ENCODE results near the gene GFY.
"Not testable (repeated sequence)": the region's sequence is repeated elsewhere in the genome, so short reads cannot be mapped to it uniquely, and the experiment has no call there.

The GFY gene

DNA sequence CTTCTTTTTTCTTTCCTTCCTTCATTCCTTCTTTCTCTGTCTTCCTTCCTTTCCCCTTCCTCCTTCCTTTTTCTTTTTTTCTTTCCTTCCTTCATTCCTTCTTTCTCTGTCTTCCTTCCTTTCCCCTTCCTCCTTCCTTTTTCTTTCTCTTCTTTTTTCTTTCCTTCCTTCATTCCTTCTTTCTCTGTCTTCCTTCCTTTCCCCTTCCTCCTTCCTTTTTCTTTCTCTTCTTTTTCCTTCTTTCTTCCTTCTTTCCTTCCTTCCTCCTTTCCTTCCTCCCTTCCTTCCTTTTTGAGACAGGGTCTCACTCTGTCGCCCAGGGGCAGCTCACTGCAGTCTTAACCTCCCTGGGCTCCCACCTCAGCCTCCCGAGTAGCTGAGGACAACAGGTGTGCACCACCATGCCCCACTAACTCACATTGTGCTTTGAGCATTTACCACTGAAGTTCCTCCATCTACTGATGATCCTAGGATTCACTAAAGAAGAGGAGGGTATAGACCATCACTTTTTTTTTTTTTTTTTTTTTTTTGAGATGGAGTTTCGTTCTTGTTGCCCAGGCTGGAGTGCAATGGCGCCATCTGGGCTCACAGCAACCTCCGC, 19.0 kb downstream of the GFY start:
- DNase-seq (ENCODE audit: low read depth), result not testable (repeated sequence)

DNA sequence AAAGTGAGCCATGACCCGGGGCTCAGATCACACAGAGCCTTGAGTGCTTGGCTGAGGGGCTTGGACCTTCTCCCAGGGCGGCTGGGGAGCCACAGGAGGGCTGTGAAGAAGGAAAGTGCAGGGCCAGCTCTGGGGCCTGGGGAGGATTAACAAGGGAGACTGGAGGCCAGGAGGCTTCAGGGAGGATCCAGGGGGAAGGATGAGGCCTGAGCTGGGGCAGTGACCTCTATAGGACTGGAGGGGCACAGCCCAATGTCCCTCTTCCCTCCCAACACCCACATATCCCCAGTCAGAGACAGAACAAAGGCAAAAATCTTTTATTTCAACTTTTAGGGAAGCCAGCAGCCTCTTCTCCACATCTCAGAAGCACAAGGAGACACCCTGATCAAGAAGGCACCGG, 20.8 kb downstream of the GFY start:
- DNase-seq (ENCODE audit: low read depth), result no peak

DNA sequence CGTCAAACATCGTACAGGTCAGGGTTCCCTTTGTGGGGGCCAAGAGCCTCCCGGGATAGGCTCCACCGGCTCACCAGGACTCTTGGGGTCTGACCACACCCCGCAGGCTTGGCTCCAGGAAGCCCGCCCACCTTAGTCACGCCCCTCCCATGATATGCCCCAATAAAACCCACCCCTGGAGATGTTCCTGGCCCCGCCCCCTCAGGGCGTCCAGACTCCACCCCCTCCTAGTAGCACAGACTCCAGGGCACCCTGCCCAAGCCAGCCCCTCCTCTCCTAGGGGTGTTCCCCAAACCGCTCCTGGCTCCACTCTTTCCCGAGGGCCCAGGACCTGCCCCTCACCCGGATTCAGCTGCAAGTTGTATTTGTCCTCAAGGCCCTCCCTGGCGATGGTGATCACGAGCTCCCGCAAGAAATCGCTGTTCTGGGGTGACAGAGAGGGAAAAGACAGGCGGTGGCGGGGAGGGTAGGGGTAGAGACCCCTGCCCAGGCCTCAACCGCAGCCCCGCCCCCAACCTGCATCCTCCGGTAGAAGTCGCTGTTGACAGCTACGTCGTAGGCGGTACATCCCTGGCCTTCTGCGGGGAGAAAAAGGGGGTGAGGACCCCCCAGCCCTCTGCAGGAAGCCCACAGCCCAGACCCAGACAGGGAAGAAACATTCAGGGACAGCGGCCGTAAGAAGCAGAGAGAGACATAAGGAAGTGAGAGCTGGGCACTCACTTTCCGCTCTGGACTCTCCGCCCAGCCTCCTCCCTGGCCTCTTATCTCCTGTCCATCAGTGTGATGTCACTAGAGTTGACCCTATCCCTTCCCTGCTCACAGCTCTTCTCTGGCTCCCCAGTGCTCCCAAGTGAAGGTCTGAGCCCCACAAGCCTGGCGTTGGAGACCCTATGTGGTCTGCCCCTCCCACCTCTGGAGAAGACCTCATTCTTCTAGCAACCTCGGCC, 22.6 kb downstream of the GFY start:
- DNase-seq (ENCODE audit: low read depth), result no peak

DNA sequence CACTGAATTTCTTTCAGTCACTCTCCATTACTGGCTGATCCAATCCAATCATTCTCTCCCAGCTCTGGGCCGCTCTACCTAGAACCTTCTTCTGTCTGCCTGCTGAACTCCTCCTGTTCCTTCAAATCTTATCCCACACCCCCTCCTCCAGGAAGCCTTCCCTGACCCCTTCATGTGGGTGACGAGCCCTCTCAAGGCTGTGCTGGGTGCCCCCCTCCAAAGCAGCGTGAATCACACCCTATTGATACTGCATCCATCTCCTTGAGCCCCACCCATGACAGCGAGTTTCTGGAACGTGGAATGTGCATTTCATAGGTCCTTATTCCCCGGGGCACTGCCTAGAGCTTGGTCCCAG, 23.2 kb downstream of the GFY start:
- no peak for DNase-seq (ENCODE audit: low read depth)

DNA sequence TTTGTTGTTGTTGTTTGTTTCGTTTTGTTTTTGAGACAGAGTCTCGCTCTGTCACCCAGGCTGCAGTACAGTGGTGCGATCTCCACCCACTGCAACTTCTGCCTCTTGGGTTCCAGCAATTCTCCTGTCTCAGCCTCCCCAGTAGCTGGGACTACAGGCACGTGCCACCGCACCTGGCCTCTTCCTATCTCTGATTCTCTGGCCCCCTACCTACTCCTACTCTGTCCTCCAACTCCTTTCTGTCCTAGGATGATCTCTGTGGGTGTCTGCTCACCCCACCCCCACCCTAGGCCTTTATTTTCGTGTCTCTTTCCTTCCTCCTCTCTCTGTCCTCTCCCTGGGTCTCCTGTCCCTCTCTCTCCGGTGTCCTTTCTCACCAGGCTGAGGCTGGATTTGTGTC, 25.2 kb downstream of the GFY start:
- DNase-seq (ENCODE audit: low read depth), result no peak

DNA sequence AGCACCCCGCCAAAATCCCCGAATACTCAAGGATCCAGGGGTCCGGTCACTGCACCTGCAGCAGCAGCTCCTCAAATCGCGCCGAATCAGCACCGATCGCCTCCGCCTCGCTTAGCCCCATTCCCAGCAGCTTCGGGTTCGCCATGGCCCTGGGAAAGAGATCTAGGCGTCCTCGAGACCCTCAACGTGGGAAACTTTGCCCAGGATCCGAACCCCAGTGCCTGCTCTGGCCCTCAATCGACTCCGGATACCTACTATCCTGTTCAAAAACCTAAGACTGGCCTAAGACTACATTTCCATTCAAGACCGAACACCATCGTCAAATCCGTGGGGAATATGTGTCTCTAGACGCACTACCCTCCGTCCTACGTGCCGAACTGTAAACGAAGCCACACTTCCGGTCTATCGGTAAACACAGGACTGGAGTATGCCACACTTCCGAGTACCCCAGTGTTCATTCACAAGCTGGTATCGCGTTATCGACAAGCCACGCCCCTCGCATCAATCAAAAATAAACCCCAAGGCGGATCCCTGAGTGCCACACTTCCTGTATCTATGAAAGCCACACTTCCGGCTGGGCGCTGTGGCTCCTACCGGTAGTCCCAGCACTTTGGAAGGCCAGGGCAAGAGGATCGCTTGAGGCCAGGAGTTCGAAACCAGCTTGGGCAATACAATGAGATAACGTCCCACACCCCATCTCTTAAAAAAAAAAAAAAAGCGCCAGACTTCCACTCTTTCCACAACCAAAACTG, 26.4 kb downstream of the GFY start, which contains the start of gene PIH1D1:
Gene PIH1D1 (minus strand): TSS at position 385 of the 752 bp plus-strand sequence. CDS start 240 bp downstream, at position 145.
- DNase-seq (ENCODE audit: low read depth), result peak; percentile 93

DNA sequence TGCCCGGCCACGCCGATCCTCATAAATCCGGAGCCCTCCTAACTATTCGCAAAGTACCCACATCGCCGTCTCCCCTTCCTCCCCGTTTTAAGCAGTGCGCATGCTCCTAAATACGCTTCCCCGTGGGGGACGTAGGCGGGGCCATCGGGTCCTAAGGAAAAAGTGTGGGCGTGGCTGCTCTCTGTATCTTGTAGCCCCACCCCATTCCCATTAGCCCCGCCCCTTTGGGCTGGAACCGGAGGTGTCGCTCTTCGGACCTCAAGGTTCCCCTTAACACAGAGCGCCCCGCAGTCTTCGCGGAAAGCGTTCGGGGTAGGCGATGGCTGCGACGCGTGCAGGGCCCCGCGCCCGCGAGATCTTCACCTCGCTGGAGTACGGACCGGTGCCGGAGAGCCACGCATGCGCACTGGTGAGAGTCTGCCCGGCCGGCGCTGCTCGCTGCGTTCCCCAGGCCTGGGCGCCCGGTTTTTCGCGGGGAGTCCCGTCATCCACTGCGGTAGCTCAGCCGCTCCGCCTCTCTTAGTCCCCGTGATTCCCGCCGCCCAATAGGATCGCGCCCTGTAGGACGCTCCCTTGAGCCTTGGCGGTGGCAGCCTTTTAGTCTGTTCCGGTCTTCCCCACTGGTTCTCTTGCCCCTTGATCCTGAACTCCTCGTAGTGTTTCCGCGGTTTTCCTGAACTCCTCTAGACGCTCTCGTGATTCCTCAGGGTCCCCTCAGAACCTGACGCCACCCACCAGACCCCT, 28.0 kb downstream of the GFY start, which contains the start of gene ALDH16A1:
Gene ALDH16A1 (plus strand): TSS at position 213 of the 744 bp plus-strand sequence. CDS start 107 bp downstream, at position 320.
- peak; percentile 91 for DNase-seq (ENCODE audit: low read depth)

DNA sequence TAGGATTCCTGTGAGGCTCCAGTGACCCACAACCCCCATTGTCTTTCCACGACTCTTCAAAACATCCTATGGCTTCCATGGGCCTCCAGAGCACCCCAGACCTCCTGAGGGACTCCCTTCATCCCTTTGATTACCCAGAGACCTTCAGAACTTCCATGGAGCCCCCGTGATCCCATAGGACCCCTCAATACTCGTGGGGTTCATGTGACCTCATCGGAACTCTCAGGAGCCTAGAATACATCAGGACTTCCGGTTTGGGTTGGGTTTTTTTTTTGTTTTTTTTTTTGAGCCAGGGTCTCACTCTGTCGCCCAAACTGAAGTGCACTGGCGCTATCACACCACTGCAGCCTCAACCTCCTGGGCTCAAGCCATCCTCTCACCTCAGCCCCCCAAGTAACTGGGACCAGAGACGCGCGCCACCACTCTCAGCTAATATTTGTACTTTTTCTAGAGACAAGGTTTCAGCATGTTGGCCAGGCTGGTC, 28.6 kb downstream of the GFY start:
- no peak for DNase-seq (ENCODE audit: low read depth)

DNA sequence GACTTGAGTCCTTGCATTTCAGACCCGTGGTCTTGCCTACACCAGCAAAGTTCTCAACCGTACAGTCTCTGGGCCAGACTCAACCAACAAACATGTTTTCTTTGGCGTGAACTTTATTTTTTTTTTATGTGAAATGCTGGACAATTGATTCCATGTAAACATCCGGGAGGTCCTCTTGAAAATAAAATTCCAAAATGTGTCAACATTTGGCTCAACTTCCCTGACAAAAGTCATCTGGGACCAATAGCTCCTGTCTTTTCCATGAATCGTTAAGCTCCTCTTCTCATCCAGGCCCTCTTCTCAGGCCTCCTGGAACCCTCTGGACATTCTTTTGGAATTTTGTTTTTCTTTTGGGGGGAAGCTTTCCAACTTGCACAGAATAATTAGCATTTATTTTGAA, 30.6 kb downstream of the GFY start:
- no peak for DNase-seq (ENCODE audit: low read depth)

DNA sequence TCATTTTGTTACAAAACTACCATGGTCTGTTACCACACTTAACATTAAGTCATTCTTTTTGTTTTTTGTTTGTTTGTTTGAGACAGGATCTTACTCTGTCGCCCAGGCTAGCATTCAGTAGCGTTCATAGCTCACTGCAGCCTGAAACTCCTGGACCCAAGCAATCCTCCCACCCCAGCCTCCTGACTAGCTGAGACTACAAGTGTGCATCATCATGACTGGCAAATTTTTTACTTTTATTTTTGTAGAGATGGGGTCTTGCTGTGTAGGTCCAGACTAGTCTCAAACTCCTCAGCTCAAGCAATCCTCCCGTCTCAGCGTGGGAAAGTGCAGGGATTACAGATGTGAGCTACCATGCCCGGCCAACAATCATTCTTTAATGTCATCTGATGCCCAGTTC, 31.1 kb downstream of the GFY start:
- DNase-seq (ENCODE audit: low read depth), result no peak

DNA sequence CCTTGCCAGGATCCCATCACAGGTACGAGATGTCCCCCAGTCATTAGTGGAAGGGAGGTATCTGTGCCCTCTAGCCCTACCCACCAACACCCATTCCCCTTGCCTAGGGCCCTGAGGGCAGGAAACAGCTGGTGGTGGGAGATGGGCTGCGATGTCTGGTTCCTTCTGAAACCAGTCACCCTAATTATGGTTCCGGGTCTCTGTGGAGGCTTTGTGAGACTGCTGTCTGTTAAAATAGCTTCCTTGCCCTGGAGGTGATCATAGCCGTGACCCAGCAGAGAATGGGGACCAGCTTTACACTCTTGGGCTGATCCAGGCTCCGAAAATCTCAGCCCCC, 33.3 kb downstream of the GFY start:
- DNase-seq (ENCODE audit: low read depth), result no peak

DNA sequence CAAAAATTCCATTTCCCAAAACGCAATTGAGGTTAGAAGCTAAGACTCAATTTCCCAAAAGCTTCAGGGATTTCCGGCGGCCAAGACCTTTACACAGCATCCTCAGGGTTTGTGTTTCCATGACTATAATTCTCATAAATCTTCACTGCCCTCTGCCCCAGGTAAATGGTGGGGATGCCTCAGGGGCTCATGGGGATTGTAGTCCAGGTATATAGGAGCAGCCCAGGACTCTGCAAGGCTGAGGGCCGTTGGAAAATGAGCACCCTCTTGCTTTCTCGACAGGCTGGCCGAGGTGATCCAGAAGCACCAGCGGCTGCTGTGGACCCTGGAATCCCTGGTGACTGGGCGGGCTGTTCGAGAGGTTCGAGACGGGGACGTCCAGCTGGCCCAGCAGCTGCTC, 34.2 kb downstream of the GFY start:
- DNase-seq (ENCODE audit: low read depth), result no peak

DNA sequence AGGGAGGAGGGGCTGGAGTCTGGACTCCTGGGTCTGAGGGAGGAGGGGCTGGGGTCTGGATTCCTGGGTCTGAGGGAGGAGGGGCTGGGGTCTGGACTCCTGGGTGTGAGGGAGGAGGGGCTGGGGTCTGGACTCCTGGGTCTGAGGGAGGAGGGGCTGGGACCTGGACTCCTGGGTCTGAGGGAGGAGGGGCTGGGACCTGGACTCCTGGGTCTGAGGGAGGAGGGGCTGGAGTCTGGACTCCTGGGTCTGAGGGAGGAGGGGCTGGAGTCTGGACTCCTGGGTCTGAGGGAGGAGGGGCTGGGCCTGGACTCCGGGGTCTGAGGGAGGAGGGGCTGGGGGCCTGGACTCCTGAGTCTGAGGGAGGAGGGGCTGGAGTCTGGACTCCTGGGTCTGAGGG, 35.9 kb downstream of the GFY start:
- DNase-seq (ENCODE audit: low read depth), result not testable (repeated sequence)

DNA sequence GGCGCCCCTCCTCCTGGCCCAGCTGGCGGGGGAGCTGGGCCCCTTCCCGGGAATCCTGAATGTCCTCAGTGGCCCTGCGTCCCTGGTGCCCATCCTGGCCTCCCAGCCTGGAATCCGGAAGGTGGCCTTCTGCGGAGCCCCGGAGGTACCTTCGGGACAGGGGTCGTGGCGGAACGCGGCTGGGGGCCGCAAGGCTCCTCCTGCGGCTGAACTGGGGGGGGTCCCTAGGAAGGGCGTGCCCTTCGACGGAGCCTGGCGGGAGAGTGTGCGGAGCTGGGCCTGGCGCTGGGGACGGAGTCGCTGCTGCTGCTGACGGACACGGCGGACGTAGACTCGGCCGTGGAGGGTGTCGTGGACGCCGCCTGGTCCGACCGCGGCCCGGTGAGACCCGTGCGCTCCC, 36.5 kb downstream of the GFY start:
- DNase-seq (ENCODE audit: low read depth), result no peak

DNA sequence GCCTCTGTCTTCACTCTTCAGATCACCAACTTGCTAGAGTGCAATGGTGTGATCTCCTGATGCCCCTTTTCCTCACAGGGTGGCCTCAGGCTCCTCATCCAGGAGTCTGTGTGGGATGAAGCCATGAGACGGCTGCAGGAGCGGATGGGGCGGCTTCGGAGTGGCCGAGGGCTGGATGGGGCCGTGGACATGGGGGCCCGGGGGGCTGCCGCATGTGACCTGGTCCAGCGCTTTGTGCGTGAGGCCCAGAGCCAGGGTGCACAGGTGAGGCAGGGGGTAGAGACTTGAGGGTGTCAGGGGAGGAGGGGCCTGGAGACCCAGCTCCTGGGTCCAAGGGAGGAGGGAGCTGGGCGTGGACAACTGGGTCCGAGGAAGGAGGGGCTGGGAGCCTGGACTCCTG, 37.3 kb downstream of the GFY start:
- no peak for DNase-seq (ENCODE audit: low read depth)

DNA sequence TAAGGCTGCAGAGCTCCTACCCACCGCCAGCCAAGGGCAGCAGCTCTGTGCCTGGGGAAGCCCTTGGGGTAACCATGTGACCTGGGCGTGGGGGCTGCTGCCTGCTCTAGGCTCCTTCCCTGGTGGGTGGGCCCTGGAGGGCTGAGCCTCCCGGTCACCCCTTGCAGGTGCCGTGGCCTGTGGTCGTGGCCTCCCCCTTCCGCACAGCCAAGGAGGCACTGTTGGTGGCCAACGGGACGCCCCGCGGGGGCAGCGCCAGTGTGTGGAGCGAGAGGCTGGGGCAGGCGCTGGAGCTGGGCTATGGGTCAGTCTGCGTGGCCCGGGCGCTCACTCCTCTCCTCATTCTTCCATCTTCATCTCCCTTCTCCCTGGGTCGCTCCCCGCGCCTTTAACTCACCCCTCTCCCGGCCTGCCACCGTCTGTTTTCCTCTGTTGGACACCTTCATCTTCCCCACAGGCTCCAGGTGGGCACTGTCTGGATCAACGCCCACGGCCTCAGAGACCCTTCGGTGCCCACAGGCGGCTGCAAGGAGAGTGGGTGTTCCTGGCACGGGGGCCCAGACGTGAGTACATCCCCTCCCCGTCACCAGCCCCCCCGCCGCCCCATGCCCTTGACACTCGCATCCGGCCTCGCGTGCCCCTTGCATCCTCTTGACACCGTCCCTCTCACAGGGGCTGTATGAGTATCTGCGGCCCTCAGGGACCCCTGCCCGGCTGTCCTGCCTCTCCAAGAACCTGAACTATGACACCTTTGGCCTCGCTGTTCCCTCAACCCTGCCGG, 39.0 kb downstream of the GFY start:
- no peak for DNase-seq (ENCODE audit: low read depth)

DNA sequence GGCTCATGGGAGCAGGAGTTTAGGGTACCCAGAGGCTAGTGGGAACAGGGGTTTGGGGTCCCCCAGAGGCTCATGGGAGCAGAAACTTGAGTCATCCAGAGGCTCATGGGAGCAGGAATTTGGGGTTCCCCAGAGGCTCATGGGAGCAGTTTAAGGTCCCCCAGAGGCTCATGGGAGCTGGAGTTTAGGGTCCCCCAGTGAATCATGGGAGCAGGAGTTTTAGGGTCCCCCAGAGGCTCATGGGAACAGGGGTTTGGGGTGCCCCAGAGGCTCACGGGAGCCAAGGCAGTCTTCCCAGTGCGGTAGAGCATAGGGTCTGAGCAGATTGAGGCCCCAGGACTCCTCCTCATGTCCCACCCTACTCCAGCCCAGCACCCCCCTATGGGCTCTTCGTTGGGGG, 40.2 kb downstream of the GFY start:
- DNase-seq (ENCODE audit: low read depth), result no peak

DNA sequence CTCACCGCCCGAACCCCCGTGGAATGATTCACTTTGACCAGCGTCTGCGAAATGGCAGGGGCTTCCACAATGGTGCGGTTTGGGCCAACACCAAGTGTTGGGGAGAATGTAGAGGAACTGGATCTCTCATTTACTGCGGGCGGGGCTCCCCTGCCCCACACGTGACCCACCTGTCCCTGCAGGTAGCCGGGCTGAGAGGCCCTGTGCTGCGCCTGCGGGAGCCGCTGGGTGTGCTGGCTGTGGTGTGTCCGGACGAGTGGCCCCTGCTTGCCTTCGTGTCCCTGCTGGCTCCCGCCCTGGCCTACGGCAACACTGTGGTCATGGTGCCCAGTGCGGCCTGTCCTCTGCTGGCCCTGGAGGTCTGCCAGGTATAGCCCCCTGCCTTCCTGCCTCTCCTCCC, 43.0 kb downstream of the GFY start:
- no peak for DNase-seq (ENCODE audit: low read depth)

DNA sequence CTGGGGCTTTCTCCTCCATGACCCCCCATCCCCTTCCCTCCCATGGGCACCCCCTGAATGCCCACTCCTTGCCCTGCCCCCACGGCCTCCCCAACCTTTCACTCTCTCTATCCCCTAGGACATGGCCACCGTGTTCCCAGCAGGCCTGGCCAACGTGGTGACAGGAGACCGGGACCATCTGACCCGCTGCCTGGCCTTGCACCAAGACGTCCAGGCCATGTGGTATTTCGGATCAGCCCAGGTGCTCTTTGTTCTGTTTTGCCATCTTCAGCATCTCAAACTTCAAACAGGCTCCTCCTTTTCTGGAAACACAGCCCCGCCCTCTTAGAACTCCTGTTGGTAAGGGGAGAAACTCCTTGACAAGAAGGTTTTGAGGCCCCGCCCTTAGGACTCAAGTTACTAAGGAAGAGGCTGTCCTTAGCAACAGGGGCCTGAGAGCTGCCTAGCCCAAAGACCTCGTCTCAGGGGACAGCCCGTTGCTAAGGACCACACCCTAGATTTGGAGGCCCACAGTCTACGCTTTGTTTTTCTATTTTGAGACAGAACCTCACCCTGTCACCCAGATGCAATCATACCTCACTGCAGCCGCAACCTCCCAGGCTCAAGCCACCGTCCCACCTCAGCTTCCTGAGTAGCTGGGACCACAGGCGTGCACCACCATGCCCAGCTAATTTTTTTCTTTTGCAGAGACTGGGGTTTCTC, 43.7 kb downstream of the GFY start:
- peak; percentile 71 for DNase-seq (ENCODE audit: low read depth)

DNA sequence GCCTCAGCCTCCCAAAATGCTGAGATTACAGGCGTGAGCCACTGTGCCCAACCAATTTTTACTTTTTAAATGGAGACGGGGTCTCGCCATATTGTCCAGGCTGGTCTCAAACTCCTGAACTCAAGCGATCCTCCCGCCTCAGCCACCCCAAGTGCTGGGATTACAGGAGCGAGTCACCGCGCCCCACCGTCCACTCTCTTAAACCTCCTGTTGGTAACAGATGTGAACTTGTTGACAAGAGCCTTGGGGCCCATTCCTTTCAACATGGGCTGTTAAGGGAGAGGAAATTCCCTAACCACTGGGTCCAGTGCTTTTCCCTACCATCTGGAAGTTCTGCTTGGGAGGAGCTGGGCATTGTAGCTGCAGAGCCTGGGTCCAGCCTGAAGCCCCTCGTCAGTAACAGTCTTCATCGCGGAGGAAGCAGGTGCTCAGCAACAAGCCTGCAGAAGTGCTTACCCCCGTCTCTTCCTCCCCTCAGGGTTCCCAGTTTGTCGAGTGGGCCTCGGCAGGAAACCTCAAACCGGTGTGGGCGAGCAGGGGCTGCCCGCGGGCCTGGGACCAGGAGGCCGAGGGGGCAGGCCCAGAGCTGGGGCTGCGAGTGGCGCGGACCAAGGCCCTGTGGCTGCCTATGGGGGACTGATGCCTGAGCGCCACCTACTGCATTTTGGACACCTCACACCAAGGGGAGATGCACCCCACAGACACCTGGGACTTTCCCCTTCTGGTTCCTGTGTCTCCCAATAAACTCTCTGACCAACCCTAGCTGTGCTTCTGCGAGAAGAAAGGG, 44.8 kb downstream of the GFY start:
- DNase-seq (ENCODE audit: low read depth), result peak; percentile 55
